Activated T-cell treated with anti-CD3 and anti-CD28 coated beads, Interleukin-2, amount 50 U/mL, for 72 hours (primary cell): ENCODE measurements around the gene TCP1. TPM values are rescaled to one million over a fixed set of nuclear protein-coding genes. Genes with fewer than 3 reads are reported as not detected.
"Not testable (repeated sequence)": the region's sequence is repeated elsewhere in the genome, so short reads cannot be mapped to it uniquely, and the experiment has no call there.

ENCODE experiments used
- ATAC-seq, 2 donors: fragments of 150-1000 bp; cut with Tn5 transposase; replicated peaks in 1 of 2; 2 replicates each; pipeline ENCODE4 v1.10.0; 2021; ENCODE audit warnings: moderate library complexity in 2 of 2, mild to moderate bottlenecking in 1 of 2
- DNase-seq, 2 donors: peaks; one replicate each; pipeline ENCODE4 v3.0.0; 2021 to 2022; ENCODE audit warnings: mixed read lengths in 1 of 2
- H3K27ac Mint-ChIP-seq: one replicate; pipeline ENCODE4 v1.8.0; 2022; ENCODE audit warnings: mild to moderate bottlenecking, moderate library complexity, mixed read lengths
- H3K27me3 Mint-ChIP-seq: one replicate; pipeline ENCODE4 v1.8.0; 2022; ENCODE audit warnings: low read depth, mixed read lengths
- H3K36me3 Mint-ChIP-seq, 2 donors: one replicate each; pipeline ENCODE4 v1.8.0; 2022; ENCODE audit warnings: mixed read lengths in 2 of 2, mild to moderate bottlenecking in 1 of 2; ENCODE audit not compliant: insufficient read depth in 2 of 2
- H3K4me1 Mint-ChIP-seq: one replicate; pipeline ENCODE4 v1.8.0; 2022; ENCODE audit warnings: low read depth, mixed read lengths
- H3K4me3 Mint-ChIP-seq, 2 donors: one replicate each; pipeline ENCODE4 v1.8.0; 2022; ENCODE audit warnings: mild to moderate bottlenecking in 2 of 2, mixed read lengths in 2 of 2, moderate library complexity in 2 of 2
- H3K9me3 Mint-ChIP-seq, 2 donors: one replicate each; pipeline ENCODE4 v1.8.0; 2022; ENCODE audit warnings: mixed read lengths in 2 of 2
- total RNA-seq, 2 donors: library from RNA; stranded (reverse); gene quantifications; one replicate each; pipeline ENCODE4 v1.2.3, GENCODE V29; 2022

The TCP1 gene
- total RNA-seq, 2 donors from 2014 or later: 267 to 291 TPM

GRCh38 chr6:159826004-159826403 lies 36.6 kb upstream of the TCP1 start:
- H3K4me1 Mint-ChIP-seq: peaks cover 5% of the 10 kb centered on the region
- no peaks in the 10 kb centered on the region for H3K36me3 Mint-ChIP-seq
- H3K4me3 Mint-ChIP-seq: no peak overlapping the region
- DNase-seq: no peak
- no peak for ATAC-seq
- no peaks in the 10 kb centered on the region for H3K27me3 Mint-ChIP-seq
- H3K9me3 Mint-ChIP-seq: no peaks in the 10 kb centered on the region
- H3K27ac Mint-ChIP-seq: no peak overlapping the region

- not testable (repeated sequence) for H3K4me1 Mint-ChIP-seq
Observed at GRCh38 chr6:159824690-159825089, 35.3 kb upstream of the TCP1 start.

GRCh38 chr6:159823953-159824352 lies 34.6 kb upstream of the TCP1 start:
- Mint-ChIP-seq H3K36me3 (no peaks in the 10 kb centered on the region), H3K9me3 (no peaks in the 10 kb centered on the region)

More at GRCh38 chr6:159824690-159825089, 35.3 kb upstream of the TCP1 start:
- H3K27me3 Mint-ChIP-seq, H3K36me3 Mint-ChIP-seq, DNase-seq, ATAC-seq, H3K9me3 Mint-ChIP-seq, H3K27ac Mint-ChIP-seq, H3K4me3 Mint-ChIP-seq: not testable (repeated sequence)

GRCh38 chr6:159821726-159822125 lies 32.3 kb upstream of the TCP1 start:
- Mint-ChIP-seq H3K4me3 (no peak overlapping the region), H3K4me1 (peaks cover 10% of the 10 kb centered on the region), H3K27me3 (no peaks in the 10 kb centered on the region), H3K27ac (no peak overlapping the region), H3K36me3 (no peaks in the 10 kb centered on the region), H3K9me3 (no peaks in the 10 kb centered on the region)
- DNase-seq (no peak), ATAC-seq (no peak)

More at GRCh38 chr6:159823953-159824352, 34.6 kb upstream of the TCP1 start:
- Mint-ChIP-seq H3K27ac (no peak overlapping the region), H3K4me1 (peaks cover 10% of the 10 kb centered on the region), H3K27me3 (no peaks in the 10 kb centered on the region), H3K4me3 (no peak overlapping the region)
- DNase-seq (no peak), ATAC-seq (no peak)

- no peaks in the 10 kb centered on the region for H3K9me3 Mint-ChIP-seq
- DNase-seq (no peak), ATAC-seq (no peak)
- H3K27ac Mint-ChIP-seq: no peak overlapping the region
- no peaks in the 10 kb centered on the region for H3K27me3 Mint-ChIP-seq
- peaks cover 10% of the 10 kb centered on the region for H3K4me1 Mint-ChIP-seq
- no peak overlapping the region for H3K4me3 Mint-ChIP-seq
- no peaks in the 10 kb centered on the region for H3K36me3 Mint-ChIP-seq
Observed at GRCh38 chr6:159821122-159821521, 31.7 kb upstream of the TCP1 start.

GRCh38 chr6:159819932-159820640 lies 30.7 kb upstream of the TCP1 start:
- Mint-ChIP-seq H3K27me3 (no peaks in the 10 kb centered on the region), H3K4me1 (peaks cover 10% of the 10 kb centered on the region), H3K36me3 (no peaks in the 10 kb centered on the region), H3K27ac (peak overlapping the region; percentile 5), H3K4me3 (peak overlapping the region; percentile 72 to 77), H3K9me3 (no peaks in the 10 kb centered on the region)
- peak; percentile 27 to 31 for DNase-seq
- peak; percentile 79 to 86 for ATAC-seq

GRCh38 chr6:159819098-159819497 lies 29.7 kb upstream of the TCP1 start:
- Mint-ChIP-seq H3K27me3 (no peaks in the 10 kb centered on the region), H3K4me3 (peak overlapping the region; percentile 72 to 77), H3K36me3 (no peaks in the 10 kb centered on the region), H3K4me1 (peaks cover 10% of the 10 kb centered on the region), H3K9me3 (no peaks in the 10 kb centered on the region), H3K27ac (peak overlapping the region; percentile 51)
- ATAC-seq (no peak), DNase-seq (no peak)

GRCh38 chr6:159817951-159818739 lies 28.7 kb upstream of the TCP1 start:
- ATAC-seq (no peak), DNase-seq (no peak)
- Mint-ChIP-seq H3K4me3 (no peak overlapping the region), H3K27me3 (no peaks in the 10 kb centered on the region), H3K9me3 (no peaks in the 10 kb centered on the region), H3K36me3 (no peaks in the 10 kb centered on the region), H3K4me1 (peaks cover 10% of the 10 kb centered on the region), H3K27ac (no peak overlapping the region)

- H3K4me3 Mint-ChIP-seq, H3K27ac Mint-ChIP-seq, ATAC-seq, DNase-seq, H3K36me3 Mint-ChIP-seq, H3K27me3 Mint-ChIP-seq, H3K9me3 Mint-ChIP-seq: not testable (repeated sequence)
- peaks cover 10% of the 10 kb centered on the region for H3K4me1 Mint-ChIP-seq
Observed at GRCh38 chr6:159816775-159817174, 27.4 kb upstream of the TCP1 start.

GRCh38 chr6:159815410-159815809 lies 26.0 kb upstream of the TCP1 start:
- no peaks in the 10 kb centered on the region for H3K27me3 Mint-ChIP-seq
- no peak overlapping the region for H3K4me3 Mint-ChIP-seq
- DNase-seq: no peak
- no peak overlapping the region for H3K27ac Mint-ChIP-seq
- H3K36me3 Mint-ChIP-seq: no peaks in the 10 kb centered on the region
- ATAC-seq: no peak
- H3K9me3 Mint-ChIP-seq: no peaks in the 10 kb centered on the region
- H3K4me1 Mint-ChIP-seq: peaks cover 10% of the 10 kb centered on the region

GRCh38 chr6:159813781-159814180 lies 24.4 kb upstream of the TCP1 start:
- no peak for DNase-seq
- Mint-ChIP-seq H3K36me3 (no peaks in the 10 kb centered on the region), H3K4me3 (no peak overlapping the region), H3K9me3 (no peaks in the 10 kb centered on the region), H3K27me3 (no peaks in the 10 kb centered on the region), H3K27ac (no peak overlapping the region), H3K4me1 (no peaks in the 10 kb centered on the region)
- no peak for ATAC-seq

GRCh38 chr6:159809149-159809548 lies 19.7 kb upstream of the TCP1 start:
- Mint-ChIP-seq H3K27me3 (no peaks in the 10 kb centered on the region), H3K4me3 (no peak overlapping the region), H3K9me3 (no peaks in the 10 kb centered on the region), H3K36me3 (no peaks in the 10 kb centered on the region), H3K27ac (no peak overlapping the region), H3K4me1 (no peaks in the 10 kb centered on the region)
- no peak for DNase-seq
- no peak for ATAC-seq

- Mint-ChIP-seq H3K27ac (no peak overlapping the region), H3K27me3 (no peaks in the 10 kb centered on the region)
Observed at GRCh38 chr6:159808647-159809046, 19.2 kb upstream of the TCP1 start.

More at GRCh38 chr6:159808647-159809046, 19.2 kb upstream of the TCP1 start:
- no peak for DNase-seq
- no peak for ATAC-seq
- no peaks in the 10 kb centered on the region for H3K9me3 Mint-ChIP-seq
- H3K36me3 Mint-ChIP-seq: no peaks in the 10 kb centered on the region
- no peak overlapping the region for H3K4me3 Mint-ChIP-seq
- no peaks in the 10 kb centered on the region for H3K4me1 Mint-ChIP-seq
